Panc1 (cell line): ENCODE results near the gene DNAL1. TPM values are rescaled to one million over a fixed set of nuclear protein-coding genes. Genes with fewer than 3 reads are reported as not detected.

ENCODE experiments used
- ATAC-seq: fragments of 200-7000 bp; cut with Tn5 transposase; 2 replicates; pipeline ENCODE4 v1.9.1; 2020; ENCODE audit warnings: mild to moderate bottlenecking, moderate library complexity
- BruUV-seq: library from RNA; stranded (reverse); fragments of 400-500 nt; replicated peaks from 2 replicates; lab custom pipeline; 2021; lab: Mats Ljungman, UMichigan
- CTCF ChIA-PET: fragments of 300-600 bp; sonication (Branson Sonifier 250); formaldehyde crosslinking; loops from one replicate; lab custom pipeline; 2022; ENCODE audit warnings: antibody characterized with exemption; lab: Charles Lee
- POLR2A ChIA-PET: fragments of 300-600 bp; sonication (Branson Sonifier 250); formaldehyde crosslinking; loops from one replicate; lab custom pipeline; 2022; ENCODE audit warnings: antibody characterized with exemption; lab: Charles Lee
- DNase-seq: peaks from one replicate; pipeline ENCODE4 v3.0.0-alpha.2; 2010; ENCODE audit warnings: low read depth, low spot score
- H3K27ac ChIP-seq: 2 replicates; pipeline ENCODE4 v1.5.1; 2011; ENCODE audit warnings: mild to moderate bottlenecking, low read length, inconsistent platforms
- H3K27me3 ChIP-seq: fragments of 200-500 bp; sonication (Bioruptor generic); 2 replicates; pipeline ENCODE4 v1.6.0; 2014; ENCODE audit warnings: low read length, inconsistent platforms; ENCODE audit not compliant: control insufficient read depth, insufficient read depth
- H3K36me3 ChIP-seq: fragments of 200-500 bp; sonication (Bioruptor generic); 2 replicates; pipeline ENCODE4 v1.5.1; 2014; ENCODE audit warnings: inconsistent platforms, mild to moderate bottlenecking, low read length, moderate library complexity; ENCODE audit not compliant: control insufficient read depth, insufficient read depth
- H3K4me1 ChIP-seq: 2 replicates; pipeline ENCODE4 v1.5.1; 2011; ENCODE audit warnings: inconsistent platforms, mild to moderate bottlenecking, low read length, moderate library complexity; ENCODE audit not compliant: control insufficient read depth, insufficient read depth
- H3K4me3 ChIP-seq, 2 experiments: 2 replicates each; pipeline ENCODE4 v1.5.1; 2011 to 2012; ENCODE audit warnings: low read depth in 2 of 2, low read length in 2 of 2, mild to moderate bottlenecking in 2 of 2, inconsistent platforms in 1 of 2, moderate library complexity in 1 of 2
- H3K9me3 ChIP-seq: fragments of 200-500 bp; sonication (Bioruptor generic); 2 replicates; pipeline ENCODE4 v1.5.1; 2014; ENCODE audit warnings: low read depth, mild to moderate bottlenecking, inconsistent platforms, low read length, moderate library complexity; ENCODE audit not compliant: control insufficient read depth, insufficient read depth
- CTCF ChIP-seq: fragments of 450-650 bp; IDR thresholded peaks from 2 replicates; pipeline ENCODE4 v1.5.1; 2017; ENCODE audit warnings: mild to moderate bottlenecking
- POLR2AphosphoS5 ChIP-seq: IDR thresholded peaks from 2 replicates; pipeline ENCODE4 v1.6.1; 2012; ENCODE audit warnings: mild to moderate bottlenecking, low read depth, low read length, moderate library complexity
- REST ChIP-seq, 2 experiments: IDR thresholded peaks; 2 replicates each; pipeline ENCODE4 v1.6.1; 2011 to 2012; ENCODE audit warnings: low read depth in 2 of 2, control low read depth in 1 of 2, low read length in 1 of 2, mild to moderate bottlenecking in 1 of 2, moderate library complexity in 1 of 2; ENCODE audit not compliant: insufficient read depth in 1 of 2
- SIN3A ChIP-seq: IDR thresholded peaks from 2 replicates; pipeline ENCODE4 v1.6.1; 2012; ENCODE audit warnings: low read depth, mild to moderate bottlenecking, low read length, moderate library complexity, borderline replicate concordance; ENCODE audit not compliant: insufficient read depth
- TCF7L2 ChIP-seq: IDR thresholded peaks from 2 replicates; pipeline ENCODE4 v1.6.1; 2011; ENCODE audit warnings: mild to moderate bottlenecking, low read depth, low read length, inconsistent platforms
- in situ Hi-C: cut with HindIII; loops from 2 replicates; pipeline ENCODE4 v1.10.0; 2016; ENCODE audit warnings: low sequenced_read_pairs, low pct_unique_long_range_greater_than_20kb
- intact Hi-C: fragments of 100-400 bp; cut with micrococcal nuclease; formaldehyde crosslinking; loops from one replicate; pipeline ENCODE4 v1.10.0; 2022; ENCODE audit not compliant: unreplicated experiment
- total RNA-seq: library from RNA; stranded (reverse); gene quantifications from one replicate; pipeline ENCODE4 v1.2.1, GENCODE V29; 2021; ENCODE audit not compliant: unreplicated experiment

The DNAL1 gene
- total RNA-seq, 1 experiment from 2014 or later: 15.2 TPM

GRCh38 chr14:73723797-73724661 is 79.2 kb downstream of the DNAL1 start:
- H3K4me1 ChIP-seq: peaks cover 42% of the 10 kb centered on the region
- H3K27me3 ChIP-seq: no peaks in the 10 kb centered on the region
- intact Hi-C loops (no loop called here), in situ Hi-C loops (no loop called here)
- TF ChIP-seq POLR2AphosphoS5 (no peak), SIN3A (no peak), CTCF (no peak), TCF7L2 (no peak), REST (IDR thresholded peaks at IDR 0.05; ENCODE audit: insufficient read depth in 1 of 2, low read depth in 2 of 2, low read length in 1 of 2) (no peak)
- peaks cover 19% of the 10 kb centered on the region for H3K36me3 ChIP-seq
- no peak overlapping the region for H3K4me3 ChIP-seq
- POLR2A ChIA-PET: no interaction called here
- no peaks in the 10 kb centered on the region for H3K9me3 ChIP-seq
- DNase-seq (no peak), ATAC-seq (peak; percentile 42; the same call in 1 of the 2 replicates)
- peak overlapping the region; percentile 45; the same call in 1 of the 2 replicates for H3K27ac ChIP-seq
- BruUV-seq: no TSS peak
- CTCF ChIA-PET: no interaction called here

- in situ Hi-C loops (no loop called here), intact Hi-C loops (no loop called here)
- Histone ChIP-seq H3K4me1 (peaks cover 47% of the 10 kb centered on the region), H3K27me3 (no peaks in the 10 kb centered on the region), H3K36me3 (peaks cover 20% of the 10 kb centered on the region), H3K27ac (peak overlapping the region; percentile 45; the same call in 1 of the 2 replicates), H3K4me3 (no peak overlapping the region), H3K9me3 (no peaks in the 10 kb centered on the region)
- TF ChIP-seq CTCF (no peak), POLR2AphosphoS5 (no peak), REST (IDR thresholded peaks at IDR 0.05; ENCODE audit: insufficient read depth in 1 of 2, low read depth in 2 of 2, low read length in 1 of 2) (no peak)
- DNase-seq: no peak
- no peak for ATAC-seq
- no TSS peak for BruUV-seq
- POLR2A ChIA-PET: no interaction called here
- CTCF ChIA-PET: no interaction called here
Observed at GRCh38 chr14:73724696-73725095, 79.9 kb downstream of the DNAL1 start.
